NT2/D1 (cell line): ENCODE data around the gene CASP1.
"Not testable (repeated sequence)": the region's sequence is repeated elsewhere in the genome, so short reads cannot be mapped to it uniquely, and the experiment has no call there.

ENCODE experiments used
- DNase-seq: peaks from one replicate; pipeline ENCODE4 v3.0.0-alpha.2; 2011; ENCODE audit warnings: low read depth, low spot score
- H3K27me3 ChIP-seq: 2 replicates; pipeline ENCODE4 v1.6.0; 2011; ENCODE audit warnings: mild to moderate bottlenecking; ENCODE audit not compliant: insufficient read length, insufficient read depth
- H3K36me3 ChIP-seq: 2 replicates; pipeline ENCODE4 v1.6.1; 2011; ENCODE audit warnings: mild to moderate bottlenecking, low read length, mixed read lengths; ENCODE audit not compliant: insufficient read depth, insufficient read length
- H3K4me1 ChIP-seq: 2 replicates; pipeline ENCODE4 v1.5.1; 2011; ENCODE audit not compliant: insufficient read depth, insufficient read length
- H3K4me3 ChIP-seq: 2 replicates; pipeline ENCODE4 v1.5.1; 2011; ENCODE audit warnings: low read depth; ENCODE audit not compliant: insufficient read length
- H3K9ac ChIP-seq: 2 replicates; pipeline ENCODE4 v1.6.0; 2011; ENCODE audit warnings: low read depth; ENCODE audit not compliant: insufficient read length
- H3K9me3 ChIP-seq: 2 replicates; pipeline ENCODE4 v1.5.1; 2011; ENCODE audit warnings: mild to moderate bottlenecking, low read length; ENCODE audit not compliant: insufficient read depth
- SUZ12 ChIP-seq: IDR thresholded peaks from 2 replicates; pipeline ENCODE4 v1.6.1; 2011; ENCODE audit not compliant: insufficient read length, insufficient read depth; ENCODE audit errors: extremely low read depth
- YY1 ChIP-seq: IDR thresholded peaks from 2 replicates; pipeline ENCODE4 v1.6.1; 2011; ENCODE audit not compliant: insufficient read length, insufficient read depth
- ZNF274 ChIP-seq: IDR thresholded peaks from 2 replicates; pipeline ENCODE4 v1.6.1; 2011; ENCODE audit warnings: mild to moderate bottlenecking, low read depth, low read length

The CASP1 gene

DNA sequence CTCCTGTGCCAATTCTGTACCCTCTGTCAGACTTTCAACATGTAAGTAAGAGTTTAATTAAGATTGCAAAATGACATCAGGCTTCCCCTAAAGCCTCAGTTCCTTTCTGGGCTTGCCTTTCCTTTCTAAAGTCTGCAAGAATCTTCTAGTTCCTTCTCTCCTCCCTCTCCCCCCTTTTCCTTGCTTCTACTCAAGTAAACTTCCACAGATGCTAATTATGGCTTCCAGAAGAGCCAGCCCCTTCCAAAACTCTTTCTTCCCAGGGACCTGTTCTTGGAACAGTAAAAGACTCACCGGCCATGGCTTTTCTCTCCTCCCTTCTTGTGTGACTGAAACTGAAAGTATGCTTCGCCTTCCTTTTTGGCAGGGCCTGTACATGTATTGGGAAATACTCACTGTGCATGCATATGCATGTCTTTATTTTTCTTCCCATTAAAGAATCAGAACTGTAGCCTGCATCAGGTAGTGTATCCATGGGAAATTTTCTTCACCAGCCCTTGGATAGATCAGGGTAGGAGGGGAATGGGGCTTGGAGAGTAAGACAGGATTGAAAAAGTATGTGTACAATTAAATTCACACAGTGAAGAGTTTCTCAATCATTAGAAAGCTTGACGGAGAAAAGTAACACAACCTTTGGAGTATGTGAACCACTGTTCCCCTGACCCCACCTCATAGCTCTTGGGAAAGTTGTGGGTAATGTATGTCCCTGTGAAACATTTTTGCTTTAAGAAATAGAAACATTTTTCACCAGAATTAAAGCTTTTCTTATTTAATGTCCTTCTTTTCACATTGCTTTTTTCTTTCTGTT is at the start of gene CASP1:
CASP1 (minus strand) TSS at position 332 of the 808 bp plus-strand sequence; CDS start at position 301, 31 bp downstream.
- H3K27me3 ChIP-seq, result no peaks in the 10 kb centered on the region
- H3K36me3 ChIP-seq, result no peaks in the 10 kb centered on the region
- H3K9me3 ChIP-seq, result no peaks in the 10 kb centered on the region
- no peaks in the 10 kb centered on the region for H3K4me1 ChIP-seq
- H3K9ac ChIP-seq, result no peak within 1 kb of the TSS
- TF ChIP-seq YY1 (no peak), SUZ12 (no peak), ZNF274 (no peak)
- DNase-seq, result no peak
- H3K4me3 ChIP-seq, result no peak within 1 kb of the TSS

DNA sequence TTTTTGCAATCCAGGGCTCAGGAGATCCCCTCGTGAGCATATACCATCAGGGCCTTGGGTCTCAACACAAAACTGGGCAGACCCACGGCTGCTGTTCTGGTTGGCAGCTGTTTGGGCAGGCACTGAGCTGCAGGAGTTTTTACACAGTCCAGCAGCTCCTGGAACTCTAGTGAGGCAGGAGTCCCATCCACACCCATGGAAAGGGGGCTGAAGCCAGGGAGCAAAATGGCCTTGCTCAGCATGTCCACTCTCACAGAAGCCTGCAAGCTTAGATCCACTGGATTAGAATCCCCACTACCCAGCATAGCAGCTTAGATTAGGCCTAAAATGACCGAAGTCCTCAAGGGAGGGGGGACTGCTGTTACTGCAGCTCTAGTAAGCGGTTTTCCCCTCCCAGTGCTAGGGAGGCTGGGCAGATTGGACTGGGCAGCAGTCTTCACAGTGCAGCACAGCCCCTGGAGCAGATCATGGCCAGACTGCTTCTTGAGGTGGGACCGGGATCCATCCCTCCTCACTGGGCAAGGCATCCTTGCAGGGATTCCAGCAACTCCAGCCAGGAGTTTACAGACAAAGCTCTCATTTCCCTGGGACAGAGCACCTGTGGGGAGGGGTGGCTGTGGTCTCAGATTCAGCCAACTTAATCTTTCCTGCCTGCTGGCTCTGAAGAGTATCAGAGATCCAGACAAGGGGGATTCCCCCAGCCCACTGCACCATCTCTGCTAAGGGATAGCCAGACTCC is 46.6 kb upstream of the CASP1 start:
- H3K4me1 ChIP-seq, result no peaks in the 10 kb centered on the region
- no peak overlapping the region for H3K9ac ChIP-seq
- no peaks in the 10 kb centered on the region for H3K9me3 ChIP-seq
- no peaks in the 10 kb centered on the region for H3K27me3 ChIP-seq
- H3K4me3 ChIP-seq, result no peak overlapping the region
- no peak for DNase-seq
- no peaks in the 10 kb centered on the region for H3K36me3 ChIP-seq
- TF ChIP-seq SUZ12, result no peak
- TF ChIP-seq YY1, result no peak
- no peak for TF ChIP-seq ZNF274

DNA sequence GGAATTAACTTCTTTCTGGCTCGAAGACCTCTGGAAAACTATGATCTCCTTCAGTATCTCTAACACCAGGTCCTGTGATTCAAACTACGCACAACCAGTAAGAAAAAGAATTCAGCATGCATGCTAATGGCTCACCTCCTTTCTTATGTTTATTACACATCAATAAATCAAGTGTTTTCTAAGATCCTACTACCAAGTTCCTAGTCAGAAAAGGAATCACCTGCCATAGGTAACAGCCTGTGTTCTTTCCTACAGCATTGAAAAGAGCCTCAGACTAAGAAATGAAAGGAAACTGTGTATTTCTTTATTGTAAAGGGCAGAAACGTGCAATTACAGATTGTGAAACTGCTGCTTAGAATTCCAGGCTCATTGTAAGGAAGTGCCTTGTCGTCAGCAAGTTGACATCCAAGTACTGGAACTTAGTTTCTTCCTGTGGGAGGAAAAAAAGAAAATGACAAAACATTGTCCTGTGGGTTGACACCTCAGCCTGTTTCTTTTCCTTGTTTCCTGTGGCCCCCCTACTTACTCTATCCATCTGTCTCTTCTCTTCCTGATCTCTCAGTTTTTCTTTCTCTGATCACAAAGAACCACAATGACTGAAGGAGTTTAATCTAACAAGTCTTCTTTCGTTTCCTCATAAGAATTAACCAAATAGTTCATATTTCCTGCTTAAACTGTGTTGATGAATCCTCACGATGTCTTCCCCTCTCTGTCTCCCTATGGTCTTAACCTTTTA is 45.4 kb upstream of the CASP1 start:
- not testable (repeated sequence) for H3K4me1 ChIP-seq, H3K9ac ChIP-seq, DNase-seq, H3K36me3 ChIP-seq, H3K4me3 ChIP-seq, H3K27me3 ChIP-seq, H3K9me3 ChIP-seq

DNA sequence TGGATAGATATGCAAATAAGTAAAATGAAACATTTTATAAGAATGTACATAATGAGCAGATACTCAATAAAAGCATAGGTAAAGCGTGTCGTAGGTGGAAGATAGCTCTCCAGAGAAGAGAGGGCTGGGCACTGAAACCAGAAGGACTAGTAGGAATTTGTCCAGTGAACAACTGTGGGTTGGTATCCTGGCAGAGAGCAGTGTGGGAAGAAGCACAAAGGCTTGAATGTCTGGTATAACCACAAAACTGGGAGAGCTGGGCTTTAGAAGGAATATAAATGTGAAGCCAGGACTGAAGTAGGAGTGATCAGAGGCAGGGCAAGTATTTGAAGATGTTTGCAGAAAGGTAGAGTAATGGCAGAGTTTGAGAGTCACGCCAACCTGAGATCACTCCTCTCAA is 43.3 kb upstream of the CASP1 start:
- Histone ChIP-seq H3K4me3 (no peak overlapping the region), H3K27me3 (no peaks in the 10 kb centered on the region), H3K9me3 (no peaks in the 10 kb centered on the region), H3K36me3 (no peaks in the 10 kb centered on the region), H3K9ac (no peak overlapping the region), H3K4me1 (no peaks in the 10 kb centered on the region)
- TF ChIP-seq ZNF274 (no peak), YY1 (no peak), SUZ12 (no peak)
- no peak for DNase-seq

DNA sequence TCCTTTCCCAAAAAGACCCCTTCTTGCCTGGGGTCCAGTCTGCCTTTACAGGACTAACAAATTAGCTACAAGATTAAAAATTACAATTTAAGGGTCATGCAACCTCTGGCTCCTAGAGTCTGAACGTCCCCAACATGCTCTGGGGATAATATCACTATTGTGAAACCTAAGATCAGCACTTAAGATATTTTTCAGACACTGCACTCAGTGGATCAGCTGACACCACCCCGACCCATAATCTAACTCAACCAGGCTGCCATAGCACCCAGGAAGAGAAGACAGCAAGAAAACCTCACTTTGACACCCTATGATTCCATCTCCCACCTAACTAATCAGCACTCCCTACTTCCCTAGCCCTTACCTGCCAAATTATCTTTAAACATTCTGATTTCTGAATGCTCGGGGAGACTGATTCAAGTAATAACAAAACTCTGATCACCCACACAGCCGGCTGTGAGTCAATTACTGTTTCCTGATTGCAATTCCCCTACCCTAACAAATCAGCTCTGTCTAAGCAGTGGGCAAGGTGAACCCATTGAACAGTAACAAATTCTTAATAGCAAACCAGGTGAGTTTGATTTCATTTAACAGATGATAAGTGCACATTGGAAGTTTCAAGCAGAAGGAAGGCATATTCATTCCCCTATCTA is 42.3 kb upstream of the CASP1 start:
- not testable (repeated sequence) for H3K4me1 ChIP-seq, DNase-seq, H3K4me3 ChIP-seq, H3K9me3 ChIP-seq, H3K27me3 ChIP-seq, H3K9ac ChIP-seq, H3K36me3 ChIP-seq

DNA sequence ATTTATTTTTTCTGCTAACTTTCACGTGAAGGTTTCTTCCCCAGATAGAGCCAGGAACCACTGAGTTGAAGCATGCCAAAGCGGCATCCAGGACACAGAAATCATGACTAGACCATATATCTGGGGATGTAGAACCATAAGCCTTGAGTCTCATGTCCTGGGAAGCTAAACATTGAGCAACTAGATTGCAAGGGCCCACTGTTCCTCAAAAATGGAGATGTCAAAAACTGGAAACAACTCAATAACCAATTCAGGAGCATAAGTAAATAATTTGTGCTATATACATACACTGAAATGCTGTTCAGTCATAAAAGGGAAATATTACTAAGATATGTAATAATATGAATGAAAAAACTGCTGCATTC is 39.2 kb upstream of the CASP1 start:
- Histone ChIP-seq H3K9ac (no peak overlapping the region), H3K27me3 (no peaks in the 10 kb centered on the region), H3K9me3 (no peaks in the 10 kb centered on the region), H3K4me1 (no peaks in the 10 kb centered on the region), H3K36me3 (no peaks in the 10 kb centered on the region), H3K4me3 (no peak overlapping the region)
- no peak for DNase-seq
- TF ChIP-seq YY1, result no peak
- TF ChIP-seq SUZ12, result no peak
- TF ChIP-seq ZNF274, result no peak
